Loucy (cell line): ENCODE measurements around the gene CACNA2D3.

Source experiments
- H2AFZ ChIP-seq: fragments of 200-600 bp; sonication (generic); 2 replicates; pipeline ENCODE4 v1.6.0; 2016; ENCODE audit warnings: antibody characterized with exemption, mild to moderate bottlenecking, low read length, moderate library complexity
- H3F3A ChIP-seq: fragments of 200-600 bp; 2 replicates; pipeline ENCODE4 v1.6.0; 2016; ENCODE audit warnings: antibody characterized with exemption, low read depth, mild to moderate bottlenecking
- H3K27me3 ChIP-seq: fragments of 200-600 bp; sonication (generic); 2 replicates; pipeline ENCODE4 v1.6.1; 2014; ENCODE audit warnings: low read length, mild to moderate bottlenecking; ENCODE audit not compliant: insufficient read depth, poor library complexity, severe bottlenecking
- H3K36me3 ChIP-seq: fragments of 200-600 bp; sonication (generic); 2 replicates; pipeline ENCODE4 v1.6.1; 2016; ENCODE audit warnings: low read length; ENCODE audit not compliant: insufficient read depth
- H3K4me1 ChIP-seq: fragments of 200-600 bp; sonication (generic); 2 replicates; pipeline ENCODE4 v1.5.1; 2014; ENCODE audit warnings: low read length, mild to moderate bottlenecking; ENCODE audit not compliant: insufficient read depth, poor library complexity, severe bottlenecking
- H3K4me2 ChIP-seq: fragments of 200-600 bp; sonication (generic); 2 replicates; pipeline ENCODE4 v1.6.0; 2014; ENCODE audit warnings: antibody characterized with exemption, low read length, low read depth, mild to moderate bottlenecking; ENCODE audit not compliant: poor library complexity, severe bottlenecking
- H3K4me3 ChIP-seq: fragments of 200-600 bp; sonication (generic); 2 replicates; pipeline ENCODE4 v1.5.1; 2014; ENCODE audit warnings: low read length, mild to moderate bottlenecking, mixed read lengths; ENCODE audit not compliant: poor library complexity, severe bottlenecking
- H3K79me2 ChIP-seq: fragments of 200-600 bp; sonication (generic); 2 replicates; pipeline ENCODE4 v1.6.1; 2014; ENCODE audit warnings: low read length; ENCODE audit not compliant: insufficient read depth
- H3K9ac ChIP-seq: fragments of 200-600 bp; sonication (generic); 2 replicates; pipeline ENCODE4 v1.6.0; 2014; ENCODE audit warnings: mild to moderate bottlenecking, low read depth, low read length, moderate library complexity; ENCODE audit not compliant: poor library complexity, severe bottlenecking
- H3K9me2 ChIP-seq: fragments of 200-600 bp; sonication (generic); replicated peaks from 2 replicates; pipeline ENCODE4 v1.6.1; 2016; ENCODE audit warnings: low read depth, low read length, mixed read lengths
- H3K9me3 ChIP-seq: fragments of 200-600 bp; sonication (generic); 2 replicates; pipeline ENCODE4 v1.6.1; 2014; ENCODE audit warnings: mild to moderate bottlenecking, antibody characterized with exemption, low read length, low read depth; ENCODE audit not compliant: insufficient read depth
- H4K20me1 ChIP-seq: fragments of 200-600 bp; sonication (generic); 2 replicates; pipeline ENCODE4 v1.6.0; 2014; ENCODE audit warnings: antibody characterized with exemption, low read length, mild to moderate bottlenecking; ENCODE audit not compliant: insufficient read depth, poor library complexity, severe bottlenecking
- EZH2phosphoT487 ChIP-seq: fragments of 200-600 bp; IDR thresholded peaks from 2 replicates; pipeline ENCODE4 v1.6.1; 2018; ENCODE audit warnings: antibody characterized with exemption, mild to moderate bottlenecking, moderate library complexity, borderline replicate concordance
- TF ChIP-seq, protein P1 (sequence below): fragments of 200-600 bp; sonication (generic); conservative IDR thresholded peaks from 2 replicates; pipeline ENCODE4 v1.5.1; 2014; ENCODE audit warnings: mild to moderate bottlenecking, antibody characterized with exemption, low read length

The CACNA2D3 gene

DNA sequence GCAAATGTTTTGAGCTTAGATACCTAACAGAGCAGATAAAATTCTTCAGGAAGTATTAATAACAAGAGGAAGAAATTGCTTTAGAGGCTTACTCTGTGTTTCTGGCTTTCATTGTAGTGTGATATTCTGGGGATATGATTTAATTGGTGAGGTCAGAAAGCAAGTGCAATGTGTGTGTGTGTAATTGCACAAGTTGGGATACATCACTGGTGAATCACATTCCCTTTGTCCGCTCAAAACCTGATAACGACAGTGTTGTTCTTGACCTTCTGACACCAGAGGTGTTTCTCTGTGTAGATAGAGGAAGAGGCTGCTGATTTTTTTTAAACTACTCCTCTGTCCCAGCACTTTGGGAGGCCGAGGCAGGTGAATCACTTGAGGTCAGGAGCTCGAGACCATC, 161.1 kb downstream of the CACNA2D3 start:
- Histone ChIP-seq H3K36me3 (no peaks in the 10 kb centered on the region), H3F3A (peaks cover 3% of the 10 kb centered on the region; the same call in 1 of the 2 replicates), H3K4me3 (no peak overlapping the region), H3K9me2 (no peaks in the 10 kb centered on the region), H2AFZ (no peak overlapping the region), H3K4me2 (peak overlapping the region; percentile 77), H3K27me3 (no peaks in the 10 kb centered on the region), H3K79me2 (no peaks in the 10 kb centered on the region), H4K20me1 (no peaks in the 10 kb centered on the region), H3K9me3 (no peaks in the 10 kb centered on the region), H3K9ac (no peak overlapping the region), H3K4me1 (peaks cover 31% of the 10 kb centered on the region)
- TF ChIP-seq, protein P1, sequence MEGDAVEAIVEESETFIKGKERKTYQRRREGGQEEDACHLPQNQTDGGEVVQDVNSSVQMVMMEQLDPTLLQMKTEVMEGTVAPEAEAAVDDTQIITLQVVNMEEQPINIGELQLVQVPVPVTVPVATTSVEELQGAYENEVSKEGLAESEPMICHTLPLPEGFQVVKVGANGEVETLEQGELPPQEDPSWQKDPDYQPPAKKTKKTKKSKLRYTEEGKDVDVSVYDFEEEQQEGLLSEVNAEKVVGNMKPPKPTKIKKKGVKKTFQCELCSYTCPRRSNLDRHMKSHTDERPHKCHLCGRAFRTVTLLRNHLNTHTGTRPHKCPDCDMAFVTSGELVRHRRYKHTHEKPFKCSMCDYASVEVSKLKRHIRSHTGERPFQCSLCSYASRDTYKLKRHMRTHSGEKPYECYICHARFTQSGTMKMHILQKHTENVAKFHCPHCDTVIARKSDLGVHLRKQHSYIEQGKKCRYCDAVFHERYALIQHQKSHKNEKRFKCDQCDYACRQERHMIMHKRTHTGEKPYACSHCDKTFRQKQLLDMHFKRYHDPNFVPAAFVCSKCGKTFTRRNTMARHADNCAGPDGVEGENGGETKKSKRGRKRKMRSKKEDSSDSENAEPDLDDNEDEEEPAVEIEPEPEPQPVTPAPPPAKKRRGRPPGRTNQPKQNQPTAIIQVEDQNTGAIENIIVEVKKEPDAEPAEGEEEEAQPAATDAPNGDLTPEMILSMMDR = no peak
- TF ChIP-seq EZH2phosphoT487 = no peak

DNA sequence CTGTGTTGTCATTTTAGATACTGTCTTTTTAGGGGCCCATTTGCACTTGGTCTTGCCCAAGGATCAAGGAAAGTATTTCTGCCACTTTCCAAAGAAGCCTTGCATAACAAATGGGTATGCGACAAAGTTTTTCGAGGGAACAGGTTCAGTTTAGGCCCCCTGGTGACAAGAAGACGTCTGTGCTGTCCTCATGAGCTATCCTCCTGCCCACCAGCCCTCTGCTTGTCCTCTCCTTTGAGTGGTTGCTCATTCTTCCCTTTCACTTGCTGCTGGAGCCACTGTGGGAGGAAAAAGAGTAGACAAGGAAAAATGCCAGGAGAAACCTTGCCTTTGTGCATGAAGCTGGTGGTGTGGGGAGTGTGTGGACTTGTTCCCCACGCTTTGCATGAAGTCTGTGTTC, 171.9 kb downstream of the CACNA2D3 start:
- Histone ChIP-seq H4K20me1 (no peaks in the 10 kb centered on the region), H3K9me3 (no peaks in the 10 kb centered on the region), H3K9me2 (no peaks in the 10 kb centered on the region), H3K4me2 (no peak overlapping the region), H3K79me2 (no peaks in the 10 kb centered on the region), H3K4me3 (no peak overlapping the region), H3K4me1 (no peaks in the 10 kb centered on the region), H3K36me3 (no peaks in the 10 kb centered on the region), H3K27me3 (no peaks in the 10 kb centered on the region), H3F3A (no peaks in the 10 kb centered on the region), H3K9ac (no peak overlapping the region), H2AFZ (no peak overlapping the region)
- TF ChIP-seq EZH2phosphoT487 = no peak
- TF ChIP-seq, protein P1 = peak; percentile 52

DNA sequence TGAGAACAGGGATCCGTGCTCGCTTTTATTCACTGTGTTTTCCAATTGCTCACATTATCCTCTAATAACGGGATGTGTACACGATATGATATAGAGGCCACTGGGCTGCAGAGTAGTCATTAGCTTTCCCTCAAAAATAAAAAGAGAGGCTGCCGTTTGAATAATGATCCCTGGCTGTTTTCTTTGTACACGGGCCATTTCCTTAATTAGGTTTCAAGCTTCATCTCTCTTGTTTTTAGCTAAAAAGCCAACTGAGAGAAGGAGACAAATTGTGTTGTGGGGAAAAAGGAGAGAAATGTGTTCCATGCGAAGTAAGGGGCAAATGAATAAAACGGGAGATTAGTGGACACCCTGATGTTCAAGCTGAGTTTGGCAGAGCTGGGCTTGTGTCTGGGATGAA, 174.2 kb downstream of the CACNA2D3 start:
- no peaks in the 10 kb centered on the region for H4K20me1 ChIP-seq
- no peaks in the 10 kb centered on the region for H3K9me3 ChIP-seq
- H3K27me3 ChIP-seq = no peaks in the 10 kb centered on the region
- H3K79me2 ChIP-seq = no peaks in the 10 kb centered on the region
- H2AFZ ChIP-seq = no peak overlapping the region
- no peak overlapping the region for H3K4me3 ChIP-seq
- TF ChIP-seq, protein P1 = no peak
- no peak for TF ChIP-seq EZH2phosphoT487
- no peak overlapping the region for H3K9ac ChIP-seq
- no peaks in the 10 kb centered on the region for H3K36me3 ChIP-seq
- no peak overlapping the region for H3K4me2 ChIP-seq
- H3F3A ChIP-seq = no peaks in the 10 kb centered on the region
- no peaks in the 10 kb centered on the region for H3K9me2 ChIP-seq
- no peaks in the 10 kb centered on the region for H3K4me1 ChIP-seq
